ENCODE measurements around the gene RASGRP2.

DNA sequence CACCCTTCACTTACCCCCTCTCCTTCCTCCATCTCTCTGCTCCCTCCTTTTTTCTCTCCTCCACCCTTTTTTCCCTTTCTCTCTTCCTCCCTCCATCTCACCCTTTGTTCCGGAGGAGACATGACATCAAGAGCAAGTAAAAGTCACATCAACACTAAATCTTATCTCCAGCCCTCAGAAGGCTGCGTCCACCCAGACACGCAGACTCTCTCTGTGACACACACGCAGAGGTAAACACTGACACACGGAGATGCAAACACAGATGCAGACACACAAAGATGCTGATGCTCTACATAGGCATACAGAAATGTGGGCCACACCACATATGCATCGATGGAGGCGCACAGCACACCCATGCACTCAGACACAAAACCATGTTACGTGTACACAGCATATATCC, 47.9 kb downstream of the RASGRP2 start:
- no peak for TF ChIP-seq ZFP3 (CRISPR knock-in tag; IDR thresholded peaks at IDR 0.05)
- TF ChIP-seq ESRRG (CRISPR knock-in tag; IDR thresholded peaks at IDR 0.05): no peak
- TF ChIP-seq, protein P1, sequence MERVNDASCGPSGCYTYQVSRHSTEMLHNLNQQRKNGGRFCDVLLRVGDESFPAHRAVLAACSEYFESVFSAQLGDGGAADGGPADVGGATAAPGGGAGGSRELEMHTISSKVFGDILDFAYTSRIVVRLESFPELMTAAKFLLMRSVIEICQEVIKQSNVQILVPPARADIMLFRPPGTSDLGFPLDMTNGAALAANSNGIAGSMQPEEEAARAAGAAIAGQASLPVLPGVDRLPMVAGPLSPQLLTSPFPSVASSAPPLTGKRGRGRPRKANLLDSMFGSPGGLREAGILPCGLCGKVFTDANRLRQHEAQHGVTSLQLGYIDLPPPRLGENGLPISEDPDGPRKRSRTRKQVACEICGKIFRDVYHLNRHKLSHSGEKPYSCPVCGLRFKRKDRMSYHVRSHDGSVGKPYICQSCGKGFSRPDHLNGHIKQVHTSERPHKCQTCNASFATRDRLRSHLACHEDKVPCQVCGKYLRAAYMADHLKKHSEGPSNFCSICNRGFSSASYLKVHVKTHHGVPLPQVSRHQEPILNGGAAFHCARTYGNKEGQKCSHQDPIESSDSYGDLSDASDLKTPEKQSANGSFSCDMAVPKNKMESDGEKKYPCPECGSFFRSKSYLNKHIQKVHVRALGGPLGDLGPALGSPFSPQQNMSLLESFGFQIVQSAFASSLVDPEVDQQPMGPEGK (CRISPR knock-in tag; IDR thresholded peaks at IDR 0.05; ENCODE audit: borderline replicate concordance): no peak
- TF ChIP-seq CSDC2 (CRISPR knock-in tag; IDR thresholded peaks at IDR 0.05): no peak
- no peak for TF ChIP-seq TCF4 (CRISPR knock-in tag; IDR thresholded peaks at IDR 0.05; ENCODE audit: borderline replicate concordance)
- TF ChIP-seq, protein P2, sequence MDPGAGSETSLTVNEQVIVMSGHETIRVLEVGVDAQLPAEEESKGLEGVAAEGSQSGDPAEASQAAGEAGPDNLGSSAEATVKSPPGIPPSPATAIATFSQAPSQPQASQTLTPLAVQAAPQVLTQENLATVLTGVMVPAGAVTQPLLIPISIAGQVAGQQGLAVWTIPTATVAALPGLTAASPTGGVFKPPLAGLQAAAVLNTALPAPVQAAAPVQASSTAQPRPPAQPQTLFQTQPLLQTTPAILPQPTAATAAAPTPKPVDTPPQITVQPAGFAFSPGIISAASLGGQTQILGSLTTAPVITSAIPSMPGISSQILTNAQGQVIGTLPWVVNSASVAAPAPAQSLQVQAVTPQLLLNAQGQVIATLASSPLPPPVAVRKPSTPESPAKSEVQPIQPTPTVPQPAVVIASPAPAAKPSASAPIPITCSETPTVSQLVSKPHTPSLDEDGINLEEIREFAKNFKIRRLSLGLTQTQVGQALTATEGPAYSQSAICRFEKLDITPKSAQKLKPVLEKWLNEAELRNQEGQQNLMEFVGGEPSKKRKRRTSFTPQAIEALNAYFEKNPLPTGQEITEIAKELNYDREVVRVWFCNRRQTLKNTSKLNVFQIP (CRISPR knock-in tag; IDR thresholded peaks at IDR 0.05; ENCODE audit: borderline replicate concordance, low read depth): no peak
- no peak for TF ChIP-seq ZFP30 (CRISPR knock-in tag; IDR thresholded peaks at IDR 0.05)
- TF ChIP-seq ARNTL (CRISPR knock-in tag; IDR thresholded peaks at IDR 0.05; ENCODE audit: borderline replicate concordance, low read depth): no peak
- no peak for TF ChIP-seq TOX (CRISPR knock-in tag; IDR thresholded peaks at IDR 0.05; ENCODE audit: borderline replicate concordance)
- no peak for TF ChIP-seq ZNF565 (CRISPR knock-in tag; conservative IDR thresholded peaks at IDR 0.05; ENCODE audit: low read depth)
- TF ChIP-seq, protein P3, sequence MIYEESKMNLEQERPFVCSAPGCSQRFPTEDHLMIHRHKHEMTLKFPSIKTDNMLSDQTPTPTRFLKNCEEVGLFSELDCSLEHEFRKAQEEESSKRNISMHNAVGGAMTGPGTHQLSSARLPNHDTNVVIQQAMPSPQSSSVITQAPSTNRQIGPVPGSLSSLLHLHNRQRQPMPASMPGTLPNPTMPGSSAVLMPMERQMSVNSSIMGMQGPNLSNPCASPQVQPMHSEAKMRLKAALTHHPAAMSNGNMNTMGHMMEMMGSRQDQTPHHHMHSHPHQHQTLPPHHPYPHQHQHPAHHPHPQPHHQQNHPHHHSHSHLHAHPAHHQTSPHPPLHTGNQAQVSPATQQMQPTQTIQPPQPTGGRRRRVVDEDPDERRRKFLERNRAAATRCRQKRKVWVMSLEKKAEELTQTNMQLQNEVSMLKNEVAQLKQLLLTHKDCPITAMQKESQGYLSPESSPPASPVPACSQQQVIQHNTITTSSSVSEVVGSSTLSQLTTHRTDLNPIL (CRISPR knock-in tag; IDR thresholded peaks at IDR 0.05; ENCODE audit: low read depth): no peak

All from SK-N-SH treated with all-trans-retinoic acid at 6 μM for 48 hours (cell line).